Type B pancreatic cell (in vitro differentiated cells): Measurements from ENCODE around the gene FYN. TPM values are rescaled to one million over a fixed set of nuclear protein-coding genes. Genes with fewer than 3 reads are reported as not detected.
A peak's percentile ranks its signal among the peaks of the same experiment; 100 is the strongest.

Source experiments
- DNase-seq: peaks from one replicate; pipeline ENCODE4 v3.0.0; 2021; ENCODE audit warnings: mixed read lengths; ENCODE audit not compliant: unreplicated experiment; ENCODE audit errors: extremely low spot score
- H3K27ac Mint-ChIP-seq: 2 replicates; pipeline ENCODE4 v1.8.0; 2021; ENCODE audit warnings: mild to moderate bottlenecking, mixed read lengths
- H3K27me3 Mint-ChIP-seq: 2 replicates; pipeline ENCODE4 v1.8.0; 2021; ENCODE audit warnings: mixed read lengths
- H3K36me3 Mint-ChIP-seq: 2 replicates; pipeline ENCODE4 v1.8.0; 2021; ENCODE audit warnings: mixed read lengths
- H3K4me1 Mint-ChIP-seq: one replicate; pipeline ENCODE4 v1.8.0; 2021; ENCODE audit warnings: mixed read lengths; ENCODE audit not compliant: unreplicated experiment
- H3K4me3 Mint-ChIP-seq: 2 replicates; pipeline ENCODE4 v1.8.0; 2021; ENCODE audit warnings: mild to moderate bottlenecking, mixed read lengths
- H3K9me3 Mint-ChIP-seq: 2 replicates; pipeline ENCODE4 v1.8.0; 2021; ENCODE audit warnings: mixed read lengths
- total RNA-seq: library from RNA; stranded (reverse); gene quantifications from 2 replicates; pipeline ENCODE4 v1.2.1, GENCODE V29; 2021; ENCODE audit warnings: low replicate concordance
- TF ChIP-seq, protein P1 (sequence below): fragments of 200-600 bp; sonication (generic); conservative IDR thresholded peaks from 2 replicates; pipeline ENCODE4 v1.5.0; 2021; ENCODE audit warnings: antibody characterized with exemption, mild to moderate bottlenecking

The FYN gene
- total RNA-seq, 1 donor from 2014 or later: 131 TPM

DNA sequence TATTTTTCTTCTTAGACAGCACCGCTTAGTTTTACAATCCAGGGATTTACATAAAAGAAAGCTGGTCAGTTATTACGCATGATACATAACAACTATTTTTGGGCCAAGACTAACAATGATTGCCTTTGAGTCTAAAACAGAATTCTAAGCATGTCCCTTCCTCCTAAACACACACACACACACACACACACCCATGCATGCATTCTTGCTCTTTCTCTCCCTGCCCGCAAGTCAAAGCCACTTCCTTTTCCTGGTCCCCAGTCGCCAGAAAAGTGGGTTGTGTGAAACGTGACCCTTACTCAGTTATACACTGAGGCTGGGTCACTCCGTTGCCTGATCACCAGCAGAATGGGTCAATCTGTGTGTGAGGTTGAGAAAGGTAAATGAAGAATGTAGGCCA, 31.4 kb downstream of the FYN start:
- no peak for DNase-seq
- TF ChIP-seq, protein P1, sequence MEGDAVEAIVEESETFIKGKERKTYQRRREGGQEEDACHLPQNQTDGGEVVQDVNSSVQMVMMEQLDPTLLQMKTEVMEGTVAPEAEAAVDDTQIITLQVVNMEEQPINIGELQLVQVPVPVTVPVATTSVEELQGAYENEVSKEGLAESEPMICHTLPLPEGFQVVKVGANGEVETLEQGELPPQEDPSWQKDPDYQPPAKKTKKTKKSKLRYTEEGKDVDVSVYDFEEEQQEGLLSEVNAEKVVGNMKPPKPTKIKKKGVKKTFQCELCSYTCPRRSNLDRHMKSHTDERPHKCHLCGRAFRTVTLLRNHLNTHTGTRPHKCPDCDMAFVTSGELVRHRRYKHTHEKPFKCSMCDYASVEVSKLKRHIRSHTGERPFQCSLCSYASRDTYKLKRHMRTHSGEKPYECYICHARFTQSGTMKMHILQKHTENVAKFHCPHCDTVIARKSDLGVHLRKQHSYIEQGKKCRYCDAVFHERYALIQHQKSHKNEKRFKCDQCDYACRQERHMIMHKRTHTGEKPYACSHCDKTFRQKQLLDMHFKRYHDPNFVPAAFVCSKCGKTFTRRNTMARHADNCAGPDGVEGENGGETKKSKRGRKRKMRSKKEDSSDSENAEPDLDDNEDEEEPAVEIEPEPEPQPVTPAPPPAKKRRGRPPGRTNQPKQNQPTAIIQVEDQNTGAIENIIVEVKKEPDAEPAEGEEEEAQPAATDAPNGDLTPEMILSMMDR: no peak
- H3K36me3 Mint-ChIP-seq: peaks cover 17% of the 10 kb centered on the region
- H3K27me3 Mint-ChIP-seq: no peaks in the 10 kb centered on the region
- no peak overlapping the region for H3K4me3 Mint-ChIP-seq
- H3K27ac Mint-ChIP-seq: no peak overlapping the region
- H3K4me1 Mint-ChIP-seq: peaks cover 27% of the 10 kb centered on the region
- no peaks in the 10 kb centered on the region for H3K9me3 Mint-ChIP-seq

DNA sequence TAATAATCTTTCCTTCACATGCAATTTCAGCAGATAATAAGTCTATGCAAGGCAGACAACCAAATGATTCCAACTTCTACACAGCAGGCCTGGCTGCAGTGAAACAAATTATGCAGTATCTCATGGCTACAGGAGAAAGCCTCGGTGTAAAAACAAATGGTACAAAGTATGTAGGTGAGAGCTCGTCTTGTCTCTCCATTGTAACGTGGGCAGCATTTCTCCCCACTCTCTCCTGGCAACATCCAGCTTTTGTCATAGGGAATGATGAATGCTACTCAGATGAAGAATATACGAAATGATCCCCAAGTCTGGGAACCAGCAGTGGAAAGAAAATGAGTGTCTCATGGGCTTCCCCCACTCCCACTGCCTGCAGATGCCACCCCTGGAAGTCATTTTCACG, 32.4 kb downstream of the FYN start:
- H3K9me3 Mint-ChIP-seq: no peaks in the 10 kb centered on the region
- H3K4me3 Mint-ChIP-seq: no peak overlapping the region
- peaks cover 16% of the 10 kb centered on the region for H3K36me3 Mint-ChIP-seq
- TF ChIP-seq, protein P1: no peak
- no peak for DNase-seq
- peaks cover 20% of the 10 kb centered on the region for H3K4me1 Mint-ChIP-seq
- no peak overlapping the region for H3K27ac Mint-ChIP-seq
- no peaks in the 10 kb centered on the region for H3K27me3 Mint-ChIP-seq

DNA sequence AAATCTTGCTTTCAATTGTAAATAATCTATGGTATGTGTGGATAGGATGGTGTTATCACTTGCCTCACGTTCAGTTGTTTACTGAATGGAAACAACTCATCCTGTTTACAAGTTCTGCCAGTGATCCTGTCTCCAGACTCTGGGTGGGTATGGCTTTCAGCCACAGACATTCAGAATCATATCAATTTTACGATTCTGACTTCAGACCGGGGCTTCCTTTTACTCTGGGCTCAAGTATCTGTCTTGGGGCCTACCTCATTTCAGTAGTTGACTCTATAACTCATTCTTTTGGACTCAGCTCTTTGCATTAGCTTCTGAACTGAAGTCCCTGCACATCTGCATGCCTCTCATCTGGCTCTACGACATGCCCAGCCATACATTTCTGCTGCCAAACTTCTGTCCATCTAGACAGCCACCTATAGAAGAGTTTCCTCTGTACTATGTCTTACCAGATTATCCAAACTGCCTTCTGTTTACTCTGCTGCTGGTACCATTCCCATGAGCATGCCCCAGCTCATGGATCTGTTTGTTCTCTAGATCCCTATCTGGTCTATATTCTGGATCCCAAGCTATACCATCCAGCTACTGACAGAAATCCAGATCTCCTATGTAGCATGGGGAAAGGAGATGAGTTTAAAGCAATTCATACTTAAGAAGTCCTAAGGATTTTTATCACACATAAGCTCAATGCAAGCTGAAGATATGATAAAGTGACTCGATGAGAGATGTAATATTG, 34.3 kb downstream of the FYN start:
- Mint-ChIP-seq H3K4me1 (peaks cover 20% of the 10 kb centered on the region), H3K9me3 (no peaks in the 10 kb centered on the region), H3K4me3 (no peak overlapping the region), H3K27ac (no peak overlapping the region), H3K27me3 (no peaks in the 10 kb centered on the region), H3K36me3 (peaks cover 24% of the 10 kb centered on the region)
- TF ChIP-seq, protein P1: no peak
- no peak for DNase-seq

DNA sequence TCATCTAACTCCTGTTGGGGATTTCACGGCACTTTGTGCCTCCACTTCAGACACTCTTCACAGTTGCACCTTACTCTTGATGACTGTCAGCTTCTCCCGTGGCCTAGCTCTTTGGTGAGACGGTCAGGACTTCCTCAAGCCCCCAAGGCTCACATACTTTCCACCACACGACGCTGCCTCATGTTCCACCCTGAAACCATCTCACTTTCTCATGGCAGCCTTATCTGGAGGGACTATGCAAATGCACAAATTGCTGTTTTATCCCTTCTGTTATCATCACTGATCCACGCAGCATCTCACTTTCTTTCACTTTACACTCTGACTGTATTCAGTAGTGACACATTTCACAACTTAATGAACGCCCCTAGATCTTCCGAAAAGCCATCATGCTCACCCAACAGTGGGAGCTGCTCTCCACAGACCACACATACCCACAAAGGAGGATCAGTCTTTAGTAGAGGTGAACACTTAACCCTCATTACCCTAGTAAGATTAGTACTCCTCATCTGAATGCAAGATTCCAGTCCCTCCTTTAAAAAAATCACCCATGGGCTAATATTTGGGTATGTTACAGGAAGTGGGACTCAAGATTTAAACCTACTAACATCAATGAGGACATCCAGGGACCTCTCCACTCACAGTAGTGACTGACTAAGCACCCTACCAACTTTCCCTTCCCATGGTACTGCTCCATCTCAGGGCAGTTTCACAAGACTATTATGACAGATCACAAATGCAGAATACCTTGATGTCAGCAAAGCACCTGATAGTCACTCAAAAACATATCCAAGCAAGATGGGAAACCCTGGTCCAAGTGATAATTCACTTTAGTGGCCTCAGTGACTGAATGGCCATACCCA, 35.4 kb downstream of the FYN start:
- Mint-ChIP-seq H3K4me1 (peaks cover 24% of the 10 kb centered on the region), H3K36me3 (peaks cover 29% of the 10 kb centered on the region), H3K4me3 (no peak overlapping the region), H3K27ac (peak overlapping the region; percentile 7), H3K27me3 (no peaks in the 10 kb centered on the region), H3K9me3 (no peaks in the 10 kb centered on the region)
- TF ChIP-seq, protein P1: no peak
- no peak for DNase-seq

DNA sequence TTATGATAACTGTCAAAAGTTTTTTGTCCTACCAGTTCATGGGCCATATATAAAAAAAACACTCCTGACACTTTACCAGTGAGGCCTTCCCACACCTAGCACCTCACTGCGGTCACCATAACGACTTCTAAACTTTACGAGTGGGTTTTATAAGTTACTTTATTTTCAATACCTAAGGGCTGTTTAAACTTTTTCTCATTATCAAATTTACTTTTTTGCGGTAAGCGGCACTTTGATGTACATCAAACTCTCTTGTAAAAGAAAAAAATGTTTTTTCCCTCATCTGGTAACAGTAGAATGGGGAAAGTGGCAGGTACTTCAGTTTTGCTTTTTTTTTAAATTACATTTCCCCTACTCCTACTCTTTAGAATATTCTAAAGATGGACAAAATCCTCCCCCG, 36.2 kb downstream of the FYN start:
- H3K27ac Mint-ChIP-seq: no peak overlapping the region
- no peak for DNase-seq
- H3K9me3 Mint-ChIP-seq: no peaks in the 10 kb centered on the region
- H3K4me1 Mint-ChIP-seq: peaks cover 24% of the 10 kb centered on the region
- H3K36me3 Mint-ChIP-seq: peaks cover 29% of the 10 kb centered on the region
- no peak overlapping the region for H3K4me3 Mint-ChIP-seq
- TF ChIP-seq, protein P1: no peak
- H3K27me3 Mint-ChIP-seq: no peaks in the 10 kb centered on the region
